GM20000 (cell line): Measurements from ENCODE around the gene CAMK2B.

ENCODE experiments used
- DNase-seq: peaks from one replicate; pipeline ENCODE4 v3.0.0; 2012; ENCODE audit warnings: low spot score
- CTCF ChIP-seq: IDR thresholded peaks from 2 replicates; pipeline ENCODE4 v1.5.1; 2012; ENCODE audit warnings: mild to moderate bottlenecking, control low read depth; ENCODE audit errors: extremely low read depth, missing control alignments

Gene CAMK2B

GRCh38 chr7:44194562-44195145 lies 130.7 kb downstream of the CAMK2B start:
- DNase-seq = no peak
- no peak for TF ChIP-seq CTCF

GRCh38 chr7:44194069-44194468 lies 131.3 kb downstream of the CAMK2B start:
- no peak for TF ChIP-seq CTCF
- no peak for DNase-seq

- no peak for DNase-seq
- TF ChIP-seq CTCF = no peak
Measured at GRCh38 chr7:44193011-44193802, 132.2 kb downstream of the CAMK2B start.

GRCh38 chr7:44191171-44191570 lies 134.2 kb downstream of the CAMK2B start:
- no peak for DNase-seq
- TF ChIP-seq CTCF = no peak

GRCh38 chr7:44189993-44190872 lies 135.2 kb downstream of the CAMK2B start:
- DNase-seq = no peak
- no peak for TF ChIP-seq CTCF

GRCh38 chr7:44189286-44189992 lies 136.0 kb downstream of the CAMK2B start, which contains the start of gene GCK:
Gene GCK (minus strand): TSS chr7:44189439. CDS start chr7:44188953, 486 bp downstream.
- no peak for TF ChIP-seq CTCF
- DNase-seq = no peak
